PFSK-1 (cell line): ENCODE results near the gene XRCC3.

Experiments
- SIN3A ChIP-seq: IDR thresholded peaks from 2 replicates; pipeline ENCODE4 v1.6.1; 2012; ENCODE audit warnings: mild to moderate bottlenecking, low read length, moderate library complexity, borderline replicate concordance; ENCODE audit not compliant: insufficient read depth
- TF ChIP-seq, protein P1 (sequence below), 2 experiments: IDR thresholded peaks; 2 replicates each; pipeline versions ENCODE4 v1.6.1 to v1.8.0; 2011 to 2012; ENCODE audit warnings: low read depth in 2 of 2, low read length in 2 of 2, control low read depth in 1 of 2, inconsistent platforms in 1 of 2, mild to moderate bottlenecking in 1 of 2, moderate library complexity in 1 of 2; ENCODE audit not compliant: insufficient read depth in 1 of 2

GRCh38 chr14:103716091-103716801 lies 995 bp upstream of the XRCC3 start:
- TF ChIP-seq, protein P1, sequence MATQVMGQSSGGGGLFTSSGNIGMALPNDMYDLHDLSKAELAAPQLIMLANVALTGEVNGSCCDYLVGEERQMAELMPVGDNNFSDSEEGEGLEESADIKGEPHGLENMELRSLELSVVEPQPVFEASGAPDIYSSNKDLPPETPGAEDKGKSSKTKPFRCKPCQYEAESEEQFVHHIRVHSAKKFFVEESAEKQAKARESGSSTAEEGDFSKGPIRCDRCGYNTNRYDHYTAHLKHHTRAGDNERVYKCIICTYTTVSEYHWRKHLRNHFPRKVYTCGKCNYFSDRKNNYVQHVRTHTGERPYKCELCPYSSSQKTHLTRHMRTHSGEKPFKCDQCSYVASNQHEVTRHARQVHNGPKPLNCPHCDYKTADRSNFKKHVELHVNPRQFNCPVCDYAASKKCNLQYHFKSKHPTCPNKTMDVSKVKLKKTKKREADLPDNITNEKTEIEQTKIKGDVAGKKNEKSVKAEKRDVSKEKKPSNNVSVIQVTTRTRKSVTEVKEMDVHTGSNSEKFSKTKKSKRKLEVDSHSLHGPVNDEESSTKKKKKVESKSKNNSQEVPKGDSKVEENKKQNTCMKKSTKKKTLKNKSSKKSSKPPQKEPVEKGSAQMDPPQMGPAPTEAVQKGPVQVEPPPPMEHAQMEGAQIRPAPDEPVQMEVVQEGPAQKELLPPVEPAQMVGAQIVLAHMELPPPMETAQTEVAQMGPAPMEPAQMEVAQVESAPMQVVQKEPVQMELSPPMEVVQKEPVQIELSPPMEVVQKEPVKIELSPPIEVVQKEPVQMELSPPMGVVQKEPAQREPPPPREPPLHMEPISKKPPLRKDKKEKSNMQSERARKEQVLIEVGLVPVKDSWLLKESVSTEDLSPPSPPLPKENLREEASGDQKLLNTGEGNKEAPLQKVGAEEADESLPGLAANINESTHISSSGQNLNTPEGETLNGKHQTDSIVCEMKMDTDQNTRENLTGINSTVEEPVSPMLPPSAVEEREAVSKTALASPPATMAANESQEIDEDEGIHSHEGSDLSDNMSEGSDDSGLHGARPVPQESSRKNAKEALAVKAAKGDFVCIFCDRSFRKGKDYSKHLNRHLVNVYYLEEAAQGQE (IDR thresholded peaks at IDR 0.05; ENCODE audit: insufficient read depth in 1 of 2, low read depth in 2 of 2, low read length in 2 of 2): no peak
- no peak for TF ChIP-seq SIN3A
